ENCODE results near the gene OTULINL.
"Not testable (repeated sequence)": the region's sequence is repeated elsewhere in the genome, so short reads cannot be mapped to it uniquely, and the experiment has no call there.

The OTULINL gene

GRCh38 chr5:14581106-14581890 is at the start of gene OTULINL:
TSS of gene OTULINL (plus strand) at chr5:14581792. CDS start at chr5:14581895, 103 bp downstream.
- DNase-seq, result peak; percentile 8 to 82 (median 54)

- DNase-seq, result no peak
These were observed 49.4 kb upstream of the OTULINL start for GRCh38 chr5:14532180-14532579.

GRCh38 chr5:14534773-14535172 is 46.8 kb upstream of the OTULINL start:
- no peak for DNase-seq

GRCh38 chr5:14545308-14545707 is 36.3 kb upstream of the OTULINL start:
- no peak for DNase-seq

- no peak for DNase-seq
These were observed 35.7 kb upstream of the OTULINL start for GRCh38 chr5:14545862-14546261.

GRCh38 chr5:14547666-14548065 is 33.9 kb upstream of the OTULINL start:
- no peak for DNase-seq

GRCh38 chr5:14551211-14551610 is 30.4 kb upstream of the OTULINL start:
- no peak for DNase-seq

GRCh38 chr5:14552017-14552416 is 29.6 kb upstream of the OTULINL start:
- no peak for DNase-seq

GRCh38 chr5:14554288-14554687 is 27.3 kb upstream of the OTULINL start:
- not testable (repeated sequence) for DNase-seq

GRCh38 chr5:14556015-14556414 is 25.6 kb upstream of the OTULINL start:
- no peak for DNase-seq

- no peak for DNase-seq
These were observed 24.3 kb upstream of the OTULINL start for GRCh38 chr5:14557203-14557770.

- no peak for DNase-seq
These were observed 23.7 kb upstream of the OTULINL start for GRCh38 chr5:14557791-14558415.

GRCh38 chr5:14560091-14560595 is 21.4 kb upstream of the OTULINL start:
- no peak for DNase-seq

GRCh38 chr5:14561741-14562140 is 19.9 kb upstream of the OTULINL start:
- DNase-seq, result no peak

GRCh38 chr5:14568333-14568732 is 13.3 kb upstream of the OTULINL start:
- no peak for DNase-seq

GRCh38 chr5:14569948-14570691 is 11.5 kb upstream of the OTULINL start:
- DNase-seq, result no peak

- DNase-seq, result no peak
These were observed 9.7 kb upstream of the OTULINL start for GRCh38 chr5:14571901-14572300.

GRCh38 chr5:14572385-14572784 is 9.2 kb upstream of the OTULINL start:
- DNase-seq, result no peak

GRCh38 chr5:14572836-14573235 is 8.8 kb upstream of the OTULINL start:
- no peak for DNase-seq

GRCh38 chr5:14574096-14574495 is 7.5 kb upstream of the OTULINL start:
- DNase-seq, result no peak

GRCh38 chr5:14574891-14575508 is 6.6 kb upstream of the OTULINL start:
- no peak for DNase-seq

- no peak for DNase-seq
These were observed 5.4 kb upstream of the OTULINL start for GRCh38 chr5:14576206-14576605.
